Measurements from ENCODE around the gene GPR135.

The GPR135 gene

GRCh38 chr14:59425322-59425935 lies 39.8 kb downstream of the GPR135 start:
- Histone ChIP-seq H4K20me1 (ENCODE audit: control insufficient read depth, insufficient read depth, low read depth, low read length) (no peaks in the 10 kb centered on the region), H3K4me2 (ENCODE audit: low read length) (no peak overlapping the region), H3K4me3 (ENCODE audit: low read length) (no peak overlapping the region), H3K9me3 (ENCODE audit: control insufficient read depth, insufficient read depth, low read length) (no peaks in the 10 kb centered on the region), H3F3A (ENCODE audit: control insufficient read depth, insufficient read depth) (no peaks in the 10 kb centered on the region), H3K36me3 (ENCODE audit: control insufficient read depth, low read length) (no peaks in the 10 kb centered on the region), H3K27me3 (ENCODE audit: control insufficient read depth, low read length) (no peaks in the 10 kb centered on the region), H3K4me1 (ENCODE audit: control insufficient read depth, low read length) (peaks cover 35% of the 10 kb centered on the region), H3K79me2 (ENCODE audit: control insufficient read depth, low read length) (no peaks in the 10 kb centered on the region), H3K27ac (ENCODE audit: low read depth, low read length) (no peak overlapping the region), H3K9me2 (replicated peaks; ENCODE audit: control insufficient read depth, low read length) (no peaks in the 10 kb centered on the region)
- TF ChIP-seq CTCF (IDR thresholded peaks at IDR 0.05; ENCODE audit: low read depth, low read length, poor library complexity, severe bottlenecking) (no peak), EZH2phosphoT487 (IDR thresholded peaks at IDR 0.05; ENCODE audit: borderline replicate concordance, low read length) (no peak)

DNA sequence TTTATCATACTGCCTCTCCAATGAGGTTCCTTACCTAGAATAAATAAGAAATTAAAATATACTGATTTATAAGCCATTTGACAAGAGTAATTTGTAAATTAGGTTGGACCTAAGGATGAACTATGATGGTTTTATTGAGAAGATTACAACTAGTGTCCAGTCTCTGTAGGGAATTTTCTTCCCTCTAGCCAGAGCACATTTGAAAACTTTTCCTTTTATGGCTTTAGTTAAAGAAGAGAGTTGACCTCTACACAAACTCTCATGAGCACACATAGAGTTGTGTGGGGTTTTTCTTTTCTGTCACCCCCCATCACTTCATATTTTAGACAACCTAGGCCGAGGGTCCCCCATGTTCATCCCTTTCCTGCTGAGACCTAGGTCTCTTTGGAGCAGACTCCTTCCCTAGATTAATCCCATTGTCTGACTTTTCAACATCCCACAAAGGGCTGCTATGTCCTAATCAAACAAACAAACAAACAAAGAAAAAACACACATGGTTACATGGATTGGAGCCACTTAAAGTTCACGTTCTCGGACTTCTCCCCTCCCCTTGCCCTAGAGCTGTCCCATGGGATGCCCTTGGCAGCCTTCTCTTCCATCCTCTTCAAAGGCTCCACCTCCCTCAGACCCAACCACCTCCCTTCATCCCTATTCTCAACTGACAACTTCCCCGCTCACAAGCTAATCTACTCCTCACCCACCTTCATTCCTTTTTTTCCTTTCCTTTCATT lies 40.7 kb downstream of the GPR135 start:
- H4K20me1 ChIP-seq (ENCODE audit: control insufficient read depth, insufficient read depth, low read depth, low read length), result no peaks in the 10 kb centered on the region
- no peaks in the 10 kb centered on the region for H3K36me3 ChIP-seq (ENCODE audit: control insufficient read depth, low read length)
- H3K9me3 ChIP-seq (ENCODE audit: control insufficient read depth, insufficient read depth, low read length), result no peaks in the 10 kb centered on the region
- H3K79me2 ChIP-seq (ENCODE audit: control insufficient read depth, low read length), result no peaks in the 10 kb centered on the region
- no peaks in the 10 kb centered on the region for H3K9me2 ChIP-seq (replicated peaks; ENCODE audit: control insufficient read depth, low read length)
- TF ChIP-seq EZH2phosphoT487 (IDR thresholded peaks at IDR 0.05; ENCODE audit: borderline replicate concordance, low read length) (no peak), CTCF (IDR thresholded peaks at IDR 0.05; ENCODE audit: low read depth, low read length, poor library complexity, severe bottlenecking) (no peak)
- peaks cover 40% of the 10 kb centered on the region for H3K4me1 ChIP-seq (ENCODE audit: control insufficient read depth, low read length)
- H3K27ac ChIP-seq (ENCODE audit: low read depth, low read length), result no peak overlapping the region
- H3K4me3 ChIP-seq (ENCODE audit: low read length), result no peak overlapping the region
- no peaks in the 10 kb centered on the region for H3K27me3 ChIP-seq (ENCODE audit: control insufficient read depth, low read length)
- no peak overlapping the region for H3K4me2 ChIP-seq (ENCODE audit: low read length)
- no peaks in the 10 kb centered on the region for H3F3A ChIP-seq (ENCODE audit: control insufficient read depth, insufficient read depth)

DNA sequence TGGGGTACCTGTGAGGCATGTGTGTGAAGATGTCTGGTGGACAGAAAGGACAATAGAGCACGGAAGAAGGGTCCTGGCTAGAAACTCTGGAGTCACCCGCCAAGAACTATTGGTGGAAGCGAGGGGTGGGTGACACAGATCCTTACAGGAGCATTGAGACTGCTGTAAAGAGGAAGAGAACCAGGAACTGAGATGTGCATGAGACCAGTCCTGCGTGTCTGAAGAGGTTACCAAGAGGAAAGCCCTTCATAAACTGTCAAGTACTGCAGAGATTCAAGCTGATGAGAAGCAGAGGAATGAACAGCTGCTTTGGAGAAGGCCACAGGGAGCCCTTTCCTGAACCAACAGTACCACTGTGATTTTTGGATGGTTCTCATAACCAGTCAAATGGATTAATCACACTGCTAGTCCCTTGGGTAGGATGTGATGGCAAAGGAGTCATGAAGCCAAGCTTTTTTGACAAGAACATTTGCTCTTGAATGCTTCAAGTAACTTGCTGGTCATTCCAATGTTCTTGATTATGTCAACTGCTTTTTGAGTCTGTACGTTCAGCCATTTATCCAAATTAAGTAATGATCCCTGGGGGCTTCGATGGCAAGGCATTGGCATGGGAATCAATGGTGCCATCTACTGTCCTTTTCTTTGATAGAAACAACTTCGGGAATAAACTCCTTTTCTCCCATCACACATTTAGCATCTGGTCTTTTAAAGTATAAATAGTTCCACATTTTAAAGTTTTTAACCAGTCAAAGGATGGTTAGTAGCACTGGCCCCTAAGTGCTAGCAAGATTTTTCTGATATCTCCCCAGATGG lies 42.9 kb downstream of the GPR135 start:
- Histone ChIP-seq H3K27ac (ENCODE audit: low read depth, low read length) (no peak overlapping the region), H3K9me2 (replicated peaks; ENCODE audit: control insufficient read depth, low read length) (no peaks in the 10 kb centered on the region), H4K20me1 (ENCODE audit: control insufficient read depth, insufficient read depth, low read depth, low read length) (no peaks in the 10 kb centered on the region), H3F3A (ENCODE audit: control insufficient read depth, insufficient read depth) (no peaks in the 10 kb centered on the region), H3K36me3 (ENCODE audit: control insufficient read depth, low read length) (no peaks in the 10 kb centered on the region), H3K79me2 (ENCODE audit: control insufficient read depth, low read length) (no peaks in the 10 kb centered on the region), H3K27me3 (ENCODE audit: control insufficient read depth, low read length) (no peaks in the 10 kb centered on the region), H3K4me3 (ENCODE audit: low read length) (peak overlapping the region; percentile 44), H3K4me1 (ENCODE audit: control insufficient read depth, low read length) (peaks cover 38% of the 10 kb centered on the region), H3K9me3 (ENCODE audit: control insufficient read depth, insufficient read depth, low read length) (no peaks in the 10 kb centered on the region), H3K4me2 (ENCODE audit: low read length) (peak overlapping the region; percentile 62)
- TF ChIP-seq EZH2phosphoT487 (IDR thresholded peaks at IDR 0.05; ENCODE audit: borderline replicate concordance, low read length) (no peak), CTCF (IDR thresholded peaks at IDR 0.05; ENCODE audit: low read depth, low read length, poor library complexity, severe bottlenecking) (peak; percentile 43)
